Suprapubic skin (tissue), 3 donors: ENCODE measurements around the gene NEURL1B.

Experiments
- POLR2A ChIP-seq, 2 donors: fragments of 450-650 bp; IDR thresholded peaks; one replicate each; pipeline ENCODE4 v1.6.1; 2017; ENCODE audit warnings: antibody characterized with exemption in 2 of 2, mild to moderate bottlenecking in 2 of 2, moderate library complexity in 2 of 2
- TF ChIP-seq, protein P1 (sequence below), 2 donors: fragments of 200-600 bp in 1 of 2; fragments of 450-650 bp in 1 of 2; sonication (generic) in 1 of 2; IDR thresholded peaks; one replicate each; pipeline ENCODE4 v1.5.1; 2016 to 2019; ENCODE audit warnings: antibody characterized with exemption in 2 of 2, mild to moderate bottlenecking in 1 of 2, moderate library complexity in 1 of 2

GRCh38 chr5:172697123-172698121 lies 56.4 kb downstream of the NEURL1B start:
- no peak for TF ChIP-seq POLR2A (IDR thresholded peaks at IDR 0.05)
- TF ChIP-seq, protein P1, sequence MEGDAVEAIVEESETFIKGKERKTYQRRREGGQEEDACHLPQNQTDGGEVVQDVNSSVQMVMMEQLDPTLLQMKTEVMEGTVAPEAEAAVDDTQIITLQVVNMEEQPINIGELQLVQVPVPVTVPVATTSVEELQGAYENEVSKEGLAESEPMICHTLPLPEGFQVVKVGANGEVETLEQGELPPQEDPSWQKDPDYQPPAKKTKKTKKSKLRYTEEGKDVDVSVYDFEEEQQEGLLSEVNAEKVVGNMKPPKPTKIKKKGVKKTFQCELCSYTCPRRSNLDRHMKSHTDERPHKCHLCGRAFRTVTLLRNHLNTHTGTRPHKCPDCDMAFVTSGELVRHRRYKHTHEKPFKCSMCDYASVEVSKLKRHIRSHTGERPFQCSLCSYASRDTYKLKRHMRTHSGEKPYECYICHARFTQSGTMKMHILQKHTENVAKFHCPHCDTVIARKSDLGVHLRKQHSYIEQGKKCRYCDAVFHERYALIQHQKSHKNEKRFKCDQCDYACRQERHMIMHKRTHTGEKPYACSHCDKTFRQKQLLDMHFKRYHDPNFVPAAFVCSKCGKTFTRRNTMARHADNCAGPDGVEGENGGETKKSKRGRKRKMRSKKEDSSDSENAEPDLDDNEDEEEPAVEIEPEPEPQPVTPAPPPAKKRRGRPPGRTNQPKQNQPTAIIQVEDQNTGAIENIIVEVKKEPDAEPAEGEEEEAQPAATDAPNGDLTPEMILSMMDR (IDR thresholded peaks at IDR 0.05), result peak; percentile 87 to 92
